H1 (cell line): ENCODE data around the gene CCDC51.

ENCODE experiments used
- BRCA1 ChIP-seq: IDR thresholded peaks from 2 replicates; pipeline ENCODE4 v1.6.1; 2012; ENCODE audit warnings: low read depth, low read length, improper control_type of control experiment
- CBX8 ChIP-seq: fragments of 300-800, 300-1000 bp; sonication (generic); IDR thresholded peaks from 2 replicates; pipeline ENCODE4 v1.7.1; 2016; ENCODE audit warnings: low read depth, low read length, borderline replicate concordance
- KDM5A ChIP-seq: fragments of 200-600 bp; IDR thresholded peaks from 2 replicates; pipeline ENCODE4 v1.7.1; 2012; ENCODE audit warnings: mild to moderate bottlenecking, low read length, inconsistent platforms, mixed read lengths
- NANOG ChIP-seq: IDR thresholded peaks from 2 replicates; pipeline ENCODE4 v1.6.1; 2011; ENCODE audit warnings: low read length, low read depth, mild to moderate bottlenecking, inconsistent platforms; ENCODE audit not compliant: insufficient read depth, poor library complexity, severe bottlenecking
- PHF8 ChIP-seq: fragments of 200-600 bp; sonication (generic); conservative IDR thresholded peaks from 2 replicates; pipeline ENCODE4 v1.7.1; 2012; ENCODE audit warnings: low read depth, mild to moderate bottlenecking, inconsistent platforms, low read length, moderate library complexity
- POLR2A ChIP-seq, 2 experiments: IDR thresholded peaks; 1 replicate in 1 of 2; 2 replicates in 1 of 2; pipeline ENCODE4 v1.6.1; 2011; ENCODE audit warnings: low read depth in 2 of 2, low read length in 2 of 2, mild to moderate bottlenecking in 2 of 2; ENCODE audit errors: control extremely low read depth in 1 of 2
- POLR2AphosphoS5 ChIP-seq: IDR thresholded peaks from 2 replicates; pipeline ENCODE4 v1.6.1; 2011; ENCODE audit warnings: low read depth, low read length
- SIN3A ChIP-seq, 2 experiments: IDR thresholded peaks in 1 of 2; conservative IDR thresholded peaks in 1 of 2; 2 replicates each; pipeline ENCODE4 v1.6.1; 2011 to 2012; ENCODE audit warnings: low read length in 2 of 2, improper control_type of control experiment in 1 of 2, low read depth in 1 of 2, mild to moderate bottlenecking in 1 of 2
- SP1 ChIP-seq: IDR thresholded peaks from 2 replicates; pipeline ENCODE4 v1.6.1; 2011; ENCODE audit warnings: low read depth, low read length
- TF ChIP-seq, protein P1 (sequence below), 3 experiments: IDR thresholded peaks; 1 replicate in 2 of 3; 2 replicates in 1 of 3; pipeline versions ENCODE4 v1.5.1 to v1.6.1; 2011; ENCODE audit warnings: low read length in 3 of 3, mild to moderate bottlenecking in 3 of 3, inconsistent platforms in 2 of 3, low read depth in 1 of 3, moderate library complexity in 1 of 3; ENCODE audit not compliant: insufficient read depth in 1 of 3; ENCODE audit errors: control extremely low read depth in 1 of 3

- TF ChIP-seq, protein P1, sequence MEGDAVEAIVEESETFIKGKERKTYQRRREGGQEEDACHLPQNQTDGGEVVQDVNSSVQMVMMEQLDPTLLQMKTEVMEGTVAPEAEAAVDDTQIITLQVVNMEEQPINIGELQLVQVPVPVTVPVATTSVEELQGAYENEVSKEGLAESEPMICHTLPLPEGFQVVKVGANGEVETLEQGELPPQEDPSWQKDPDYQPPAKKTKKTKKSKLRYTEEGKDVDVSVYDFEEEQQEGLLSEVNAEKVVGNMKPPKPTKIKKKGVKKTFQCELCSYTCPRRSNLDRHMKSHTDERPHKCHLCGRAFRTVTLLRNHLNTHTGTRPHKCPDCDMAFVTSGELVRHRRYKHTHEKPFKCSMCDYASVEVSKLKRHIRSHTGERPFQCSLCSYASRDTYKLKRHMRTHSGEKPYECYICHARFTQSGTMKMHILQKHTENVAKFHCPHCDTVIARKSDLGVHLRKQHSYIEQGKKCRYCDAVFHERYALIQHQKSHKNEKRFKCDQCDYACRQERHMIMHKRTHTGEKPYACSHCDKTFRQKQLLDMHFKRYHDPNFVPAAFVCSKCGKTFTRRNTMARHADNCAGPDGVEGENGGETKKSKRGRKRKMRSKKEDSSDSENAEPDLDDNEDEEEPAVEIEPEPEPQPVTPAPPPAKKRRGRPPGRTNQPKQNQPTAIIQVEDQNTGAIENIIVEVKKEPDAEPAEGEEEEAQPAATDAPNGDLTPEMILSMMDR (IDR thresholded peaks at IDR 0.05; ENCODE audit: control extremely low read depth in 1 of 3, insufficient read depth in 1 of 3, low read depth in 1 of 3, low read length in 3 of 3), result no peak
- TF ChIP-seq SP1 (no peak), SIN3A (conservative IDR thresholded peaks at IDR 0.05 in 1 of 2, IDR thresholded peaks at IDR 0.05 in 1 of 2; ENCODE audit: low read depth in 1 of 2, low read length in 2 of 2) (peak; percentile 43 to 71; a peak in 2 of 4 replicates), NANOG (no peak), PHF8 (peak; percentile 46; the same call in 1 of the 2 replicates), POLR2AphosphoS5 (peak; percentile 75), POLR2A (IDR thresholded peaks at IDR 0.05; ENCODE audit: control extremely low read depth in 1 of 2, low read depth in 2 of 2, low read length in 2 of 2) (peak in 1 of 2 experiments; percentile 55; a peak in 2 of 3 replicates), CBX8 (no peak), BRCA1 (no peak), KDM5A (no peak)
Measured at GRCh38 chr3:48429317-48429959, 10.5 kb downstream of the CCDC51 start.
